K562 (cell line): Measurements from ENCODE around the gene NEMP1. TPM values are rescaled to one million over a fixed set of nuclear protein-coding genes. Genes with fewer than 3 reads are reported as not detected.
A peak's percentile ranks its signal among the peaks of the same experiment; 100 is the strongest.

Experiments used
- AFF4 ChIP-seq: sonication (generic); formaldehyde crosslinking; IDR thresholded peaks from 2 replicates; pipeline ENCODE4 v1.8.0; 2023; ENCODE audit warnings: mild to moderate bottlenecking, missing genetic modification reagents
- CHD7 ChIP-seq: fragments of 200-600 bp; sonication (generic); IDR thresholded peaks from one replicate; pipeline ENCODE4 v1.6.1; 2012; ENCODE audit warnings: mild to moderate bottlenecking, low read depth, low read length, inconsistent platforms
- COPS2 ChIP-seq: fragments of 450-650 bp; conservative IDR thresholded peaks from 2 replicates; pipeline ENCODE4 v1.6.1; 2016; ENCODE audit warnings: mild to moderate bottlenecking, moderate library complexity
- RAD21 ChIP-seq, 2 experiments: fragments of 250-450 bp in 1 of 2; fragments of 450-650 bp in 1 of 2; sonication (Bioruptor Pico) in 1 of 2; formaldehyde crosslinking in 1 of 2; IDR thresholded peaks in 1 of 2; conservative IDR thresholded peaks in 1 of 2; 2 replicates each; pipeline versions ENCODE4 v1.4.0 to v1.8.0; 2020 to 2022; ENCODE audit warnings: mild to moderate bottlenecking in 2 of 2, moderate library complexity in 1 of 2
- RBM14 ChIP-seq: fragments of 200-400 bp; formaldehyde crosslinking; IDR thresholded peaks from 2 replicates; pipeline ENCODE4 v1.6.1; 2018; ENCODE audit warnings: low read depth, mild to moderate bottlenecking, low read length, moderate library complexity, borderline replicate concordance; ENCODE audit not compliant: insufficient read depth
- SIRT6 ChIP-seq: IDR thresholded peaks from one replicate; pipeline ENCODE4 v1.6.1; 2012; ENCODE audit warnings: low read depth, mild to moderate bottlenecking, control low read depth, inconsistent platforms, low read length, moderate library complexity
- SMAD1 ChIP-seq: fragments of 150-350 bp; IDR thresholded peaks from 2 replicates; pipeline ENCODE4 v1.6.1; 2014; ENCODE audit warnings: low read length, low read depth; ENCODE audit not compliant: partially characterized antibody
- SMARCE1 ChIP-seq: fragments of 450-650 bp; IDR thresholded peaks from 2 replicates; pipeline ENCODE4 v1.7.1; 2016; ENCODE audit warnings: mild to moderate bottlenecking
- polyA plus RNA-seq, 8 experiments: library from polyadenylated mRNA; depleted of rRNA in 4 of 8; stranded (reverse) in 5 of 8; unstranded in 3 of 8; fragments of >200 nt; fragmentation: Nextera tagmentation in 2 of 8; fragmentation: Illumina TruSeq in 1 of 8; extraction: Ambion mirVana in 2 of 8; extraction: Trizol in 1 of 8; gene quantifications; 2 replicates each; pipeline versions ENCODE4 v1.2.1 to v1.2.3, GENCODE V29; 2011 to 2014; ENCODE audit warnings: inconsistent platforms in 1 of 8, missing spikeins in 1 of 8
- total RNA-seq, 7 experiments: library from RNA; depleted of rRNA in 6 of 7; stranded (reverse); fragments of >200 nt in 6 of 7; fragmentation: Illumina TruSeq in 2 of 7; extraction: Trizol in 2 of 7; gene quantifications; 2 replicates each; pipeline versions ENCODE4 v1.2.1 to v1.2.3, GENCODE V29; 2011 to 2021; ENCODE audit warnings: low replicate concordance in 1 of 7

The NEMP1 gene
- total and polyA plus RNA-seq, 9 of the 15 experiments (the other 6 are each of a cell fraction or from before 2014, with no cell fraction given) = 9.5 to 82.2 (median 41.2) TPM

- TF ChIP-seq CHD7 (no peak), COPS2 (no peak), RBM14 (no peak), SIRT6 (no peak), SMAD1 (no peak), SMARCE1 (peak; percentile 29; the same call in 1 of the 2 replicates), AFF4 (CRISPR knock-in tag) (0 out of 2 replicates have a peak, but pooled peaks have one; percentile 57), RAD21 (CRISPR knock-in tag; conservative IDR thresholded peaks at IDR 0.05 in 1 of 2, IDR thresholded peaks at IDR 0.05 in 1 of 2) (0 out of 4 replicates have a peak, but pooled peaks of 1 of the 2 experiments have one; percentile 7)
These were observed 11.0 kb upstream of the NEMP1 start (continued) for GRCh38 chr12:57089271-57090245.
